Measurements from ENCODE around the gene PLCXD3. TPM values are rescaled to one million over a fixed set of nuclear protein-coding genes. Genes with fewer than 3 reads are reported as not detected.

Gene PLCXD3
- polyA plus RNA-seq, 1 donor (not counting 4 experiments of a cell fraction or from before 2014, with no cell fraction given), result not detected

GRCh38 chr5:41399839-41400238, 110.6 kb downstream of the PLCXD3 start:
- TF ChIP-seq EZH2 (IDR thresholded peaks at IDR 0.05; ENCODE audit: low read length), result no peak
- no peak for TF ChIP-seq CTCF (optimal IDR thresholded peaks at IDR 0.05 in 1 of 3, IDR thresholded peaks at IDR 0.05 in 1 of 3, conservative IDR thresholded peaks at IDR 0.05 in 1 of 3; ENCODE audit: extremely low read depth in 1 of 3, insufficient read depth in 2 of 3, low read length in 3 of 3)
- H3K36me3 ChIP-seq (ENCODE audit: control insufficient read depth in 2 of 2, extremely low read depth in 1 of 2, insufficient read depth in 2 of 2, low read length in 2 of 2), result no peaks in the 10 kb centered on the region
- dilution Hi-C loops (cut with MboI; ENCODE audit: extremely low pct_ligation_motif_present, low sequenced_read_pairs), result no loop called here
- no peak overlapping the region for H3K4me2 ChIP-seq (ENCODE audit: control insufficient read depth, extremely low read depth, insufficient read depth, low read depth, low read length)
- no peak overlapping the region for H3K4me3 ChIP-seq (ENCODE audit: control insufficient read depth in 2 of 3, extremely low read depth in 1 of 3, insufficient read depth in 2 of 3, low read depth in 1 of 3, low read length in 3 of 3)
- no peak for DNase-seq (ENCODE audit: low read depth, low spot score)
- H3K9me1 ChIP-seq (ENCODE audit: control insufficient read depth, extremely low read depth, insufficient read depth, low read length), result no peaks in the 10 kb centered on the region
- no peaks in the 10 kb centered on the region for H4K20me1 ChIP-seq (ENCODE audit: control insufficient read depth, extremely low read depth, insufficient read depth, low read length)
- FAIRE-seq, result no peak
- H3K79me2 ChIP-seq (ENCODE audit: control insufficient read depth, insufficient read depth, low read length), result no peaks in the 10 kb centered on the region
- no peaks in the 10 kb centered on the region for H3K4me1 ChIP-seq (ENCODE audit: control insufficient read depth, extremely low read depth, insufficient read depth, low read length)
- H3K9ac ChIP-seq (ENCODE audit: control insufficient read depth, extremely low read depth, insufficient read depth, low read length), result no peak overlapping the region
- H2AFZ ChIP-seq (ENCODE audit: control insufficient read depth, low read length), result no peak overlapping the region
- H3K27me3 ChIP-seq (ENCODE audit: control insufficient read depth, extremely low read depth, insufficient read depth, low read length), result no peaks in the 10 kb centered on the region
- H3K27ac ChIP-seq (ENCODE audit: control insufficient read depth, insufficient read depth, low read length), result no peak overlapping the region
- no peaks in the 10 kb centered on the region for H3K9me3 ChIP-seq (ENCODE audit: control insufficient read depth, low read depth, low read length)

- Histone ChIP-seq H3K9me3 (ENCODE audit: control insufficient read depth, low read depth, low read length) (no peaks in the 10 kb centered on the region), H3K9ac (ENCODE audit: control insufficient read depth, extremely low read depth, insufficient read depth, low read length) (no peak overlapping the region), H3K9me1 (ENCODE audit: control insufficient read depth, extremely low read depth, insufficient read depth, low read length) (no peaks in the 10 kb centered on the region), H3K27me3 (ENCODE audit: control insufficient read depth, extremely low read depth, insufficient read depth, low read length) (no peaks in the 10 kb centered on the region), H3K27ac (ENCODE audit: control insufficient read depth, insufficient read depth, low read length) (no peak overlapping the region), H3K79me2 (ENCODE audit: control insufficient read depth, insufficient read depth, low read length) (no peaks in the 10 kb centered on the region), H3K4me1 (ENCODE audit: control insufficient read depth, extremely low read depth, insufficient read depth, low read length) (no peaks in the 10 kb centered on the region), H2AFZ (ENCODE audit: control insufficient read depth, low read length) (no peak overlapping the region), H4K20me1 (ENCODE audit: control insufficient read depth, extremely low read depth, insufficient read depth, low read length) (no peaks in the 10 kb centered on the region), H3K36me3 (ENCODE audit: control insufficient read depth in 2 of 2, extremely low read depth in 1 of 2, insufficient read depth in 2 of 2, low read length in 2 of 2) (no peaks in the 10 kb centered on the region), H3K4me3 (ENCODE audit: control insufficient read depth in 2 of 3, extremely low read depth in 1 of 3, insufficient read depth in 2 of 3, low read depth in 1 of 3, low read length in 3 of 3) (no peak overlapping the region), H3K4me2 (ENCODE audit: control insufficient read depth, extremely low read depth, insufficient read depth, low read depth, low read length) (no peak overlapping the region)
- DNase-seq (ENCODE audit: low read depth, low spot score) (no peak), FAIRE-seq (no peak)
- TF ChIP-seq CTCF (optimal IDR thresholded peaks at IDR 0.05 in 1 of 3, IDR thresholded peaks at IDR 0.05 in 1 of 3, conservative IDR thresholded peaks at IDR 0.05 in 1 of 3; ENCODE audit: extremely low read depth in 1 of 3, insufficient read depth in 2 of 3, low read length in 3 of 3), result no peak
- dilution Hi-C loops (cut with MboI; ENCODE audit: extremely low pct_ligation_motif_present, low sequenced_read_pairs), result no loop called here
Measured at GRCh38 chr5:41392016-41392415, 118.4 kb downstream of the PLCXD3 start.
